HepG2 (cell line): ENCODE results near the gene B3GAT3. TPM values are rescaled to one million over a fixed set of nuclear protein-coding genes. Genes with fewer than 3 reads are reported as not detected.

Experiments used
- ADNP ChIP-seq: sonication (generic); formaldehyde crosslinking; IDR thresholded peaks from 2 replicates; pipeline ENCODE4 v1.4.0; 2020; ENCODE audit warnings: missing genetic modification reagents
- HHEX ChIP-seq: IDR thresholded peaks from 2 replicates; pipeline ENCODE4 v1.6.1; 2016; ENCODE audit warnings: control low read depth
- ISL2 ChIP-seq: sonication (generic); formaldehyde crosslinking; IDR thresholded peaks from 2 replicates; pipeline ENCODE4 v1.5.0; 2020; ENCODE audit warnings: missing genetic modification reagents
- NFATC3 ChIP-seq: sonication (generic); formaldehyde crosslinking; IDR thresholded peaks from 2 replicates; pipeline ENCODE4 v1.5.1; 2020; ENCODE audit warnings: mild to moderate bottlenecking, missing genetic modification reagents
- NFKBIZ ChIP-seq: IDR thresholded peaks from 2 replicates; pipeline ENCODE4 v1.6.1; 2018; ENCODE audit warnings: missing genetic modification reagents, missing compliant biosample characterization
- ONECUT2 ChIP-seq: sonication (generic); formaldehyde crosslinking; IDR thresholded peaks from 2 replicates; pipeline ENCODE4 v1.4.0; 2020; ENCODE audit warnings: missing genetic modification reagents
- PPARG ChIP-seq: conservative IDR thresholded peaks from 2 replicates; pipeline ENCODE4 v1.6.1; 2016; ENCODE audit warnings: missing biosample characterization, missing genetic modification reagents
- SMAD1 ChIP-seq: sonication (generic); formaldehyde crosslinking; IDR thresholded peaks from 2 replicates; pipeline ENCODE4 v1.4.0; 2020; ENCODE audit warnings: missing genetic modification reagents, low read depth, mild to moderate bottlenecking, borderline replicate concordance
- THAP11 ChIP-seq: IDR thresholded peaks from 2 replicates; pipeline ENCODE4 v1.6.1; 2016; ENCODE audit warnings: missing biosample characterization, missing genetic modification reagents
- YEATS2 ChIP-seq: sonication (generic); formaldehyde crosslinking; IDR thresholded peaks from 2 replicates; pipeline ENCODE4 v1.4.0; 2020; ENCODE audit warnings: missing genetic modification reagents, borderline replicate concordance
- ZNF207 ChIP-seq: fragments of 450-650 bp; IDR thresholded peaks from 2 replicates; pipeline ENCODE4 v1.6.1; 2016; ENCODE audit warnings: antibody characterized with exemption, borderline replicate concordance
- ZNF256 ChIP-seq: sonication (generic); formaldehyde crosslinking; conservative IDR thresholded peaks from 2 replicates; pipeline ENCODE4 v1.4.0; 2020; ENCODE audit warnings: missing genetic modification reagents
- ZNF335 ChIP-seq: sonication (generic); formaldehyde crosslinking; IDR thresholded peaks from 2 replicates; pipeline ENCODE4 v1.4.0; 2020; ENCODE audit warnings: missing genetic modification reagents
- polyA plus RNA-seq, 8 experiments: library from polyadenylated mRNA; depleted of rRNA in 3 of 8; stranded (reverse) in 7 of 8; unstranded in 1 of 8; fragments of >200 nt; fragmentation: Illumina TruSeq in 4 of 8; extraction: Trizol in 4 of 8; gene quantifications; 2 replicates each; pipeline versions ENCODE4 v1.2.1 to v1.2.3, GENCODE V29; 2011 to 2016; ENCODE audit warnings: low read depth in 4 of 8, missing spikeins in 1 of 8, mixed read lengths in 1 of 8; ENCODE audit not compliant: insufficient read depth in 1 of 8
- total RNA-seq, 5 experiments: library from RNA; depleted of rRNA; stranded (reverse); fragments of >200 nt; fragmentation: Illumina TruSeq; extraction: Trizol; gene quantifications; 2 replicates each; pipeline ENCODE4 v1.2.3, GENCODE V29; 2016; ENCODE audit warnings: low read depth in 1 of 5
- TF ChIP-seq, protein P1 (sequence below): sonication (generic); formaldehyde crosslinking; IDR thresholded peaks from 2 replicates; pipeline ENCODE4 v1.4.0; 2020; ENCODE audit warnings: missing genetic modification reagents, borderline replicate concordance
- TF ChIP-seq, protein P2 (sequence below): sonication (generic); formaldehyde crosslinking; IDR thresholded peaks from 2 replicates; pipeline ENCODE4 v1.4.0; 2020; ENCODE audit warnings: missing genetic modification reagents
- TF ChIP-seq, protein P3 (sequence below): sonication (generic); formaldehyde crosslinking; IDR thresholded peaks from 2 replicates; pipeline ENCODE4 v1.4.0; 2020; ENCODE audit warnings: missing genetic modification reagents
- TF ChIP-seq, protein P4 (sequence below): sonication (generic); formaldehyde crosslinking; IDR thresholded peaks from 2 replicates; pipeline ENCODE4 v1.4.0; 2020; ENCODE audit warnings: missing genetic modification reagents, low read depth, mild to moderate bottlenecking, borderline replicate concordance
- TF ChIP-seq, protein P5 (sequence below): sonication (generic); formaldehyde crosslinking; IDR thresholded peaks from 2 replicates; pipeline ENCODE4 v1.4.0; 2020; ENCODE audit warnings: missing genetic modification reagents, borderline replicate concordance

Gene B3GAT3
- total and polyA plus RNA-seq, 2 of the 13 experiments (the other 11 are each of a cell fraction or from before 2014, with no cell fraction given), result 21.3 to 26.1 TPM

DNA sequence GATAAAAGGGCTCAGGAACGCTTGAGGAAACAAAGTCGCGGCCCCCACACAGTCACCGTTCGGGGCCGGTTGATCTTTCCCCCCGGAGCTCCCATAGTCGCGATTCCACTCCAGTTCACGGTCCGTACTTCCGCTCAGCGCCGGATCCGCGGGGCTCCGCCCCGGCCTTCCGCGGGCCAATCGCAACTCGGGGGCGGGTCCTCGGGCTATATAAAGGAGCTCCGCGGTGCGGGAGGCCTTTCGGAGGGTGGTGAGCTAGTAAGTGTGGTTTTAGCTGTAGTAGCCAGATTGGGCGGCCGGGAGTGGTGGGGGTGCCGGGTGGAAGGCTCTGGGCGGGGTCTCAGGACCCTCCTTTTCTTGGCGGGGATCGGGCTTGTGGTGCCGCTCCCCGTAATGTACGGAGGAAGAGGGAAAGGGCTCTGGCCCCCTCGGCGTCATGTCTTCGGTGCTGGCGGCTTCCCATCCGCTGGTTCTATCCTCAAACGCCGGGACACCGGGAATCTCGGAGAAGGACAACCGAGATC, 43.4 kb upstream of the B3GAT3 start, which contains the start of the genes C11orf98 and CSKMT (continued):
- TF ChIP-seq, protein P1, sequence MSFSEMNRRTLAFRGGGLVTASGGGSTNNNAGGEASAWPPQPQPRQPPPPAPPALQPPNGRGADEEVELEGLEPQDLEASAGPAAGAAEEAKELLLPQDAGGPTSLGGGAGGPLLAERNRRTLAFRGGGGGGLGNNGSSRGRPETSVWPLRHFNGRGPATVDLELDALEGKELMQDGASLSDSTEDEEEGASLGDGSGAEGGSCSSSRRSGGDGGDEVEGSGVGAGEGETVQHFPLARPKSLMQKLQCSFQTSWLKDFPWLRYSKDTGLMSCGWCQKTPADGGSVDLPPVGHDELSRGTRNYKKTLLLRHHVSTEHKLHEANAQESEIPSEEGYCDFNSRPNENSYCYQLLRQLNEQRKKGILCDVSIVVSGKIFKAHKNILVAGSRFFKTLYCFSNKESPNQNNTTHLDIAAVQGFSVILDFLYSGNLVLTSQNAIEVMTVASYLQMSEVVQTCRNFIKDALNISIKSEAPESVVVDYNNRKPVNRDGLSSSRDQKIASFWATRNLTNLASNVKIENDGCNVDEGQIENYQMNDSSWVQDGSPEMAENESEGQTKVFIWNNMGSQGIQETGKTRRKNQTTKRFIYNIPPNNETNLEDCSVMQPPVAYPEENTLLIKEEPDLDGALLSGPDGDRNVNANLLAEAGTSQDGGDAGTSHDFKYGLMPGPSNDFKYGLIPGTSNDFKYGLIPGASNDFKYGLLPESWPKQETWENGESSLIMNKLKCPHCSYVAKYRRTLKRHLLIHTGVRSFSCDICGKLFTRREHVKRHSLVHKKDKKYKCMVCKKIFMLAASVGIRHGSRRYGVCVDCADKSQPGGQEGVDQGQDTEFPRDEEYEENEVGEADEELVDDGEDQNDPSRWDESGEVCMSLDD (CRISPR knock-in tag), result no peak
- no peak; the same call in 1 of the 2 replicates for TF ChIP-seq ISL2 (CRISPR knock-in tag)
- TF ChIP-seq PPARG, result 0 out of 2 replicates have a peak, but pooled peaks have one; percentile 8
- peak; percentile 74 for TF ChIP-seq THAP11 (CRISPR knock-in tag)
- no peak for TF ChIP-seq HHEX (CRISPR knock-in tag)
- TF ChIP-seq, protein P2, sequence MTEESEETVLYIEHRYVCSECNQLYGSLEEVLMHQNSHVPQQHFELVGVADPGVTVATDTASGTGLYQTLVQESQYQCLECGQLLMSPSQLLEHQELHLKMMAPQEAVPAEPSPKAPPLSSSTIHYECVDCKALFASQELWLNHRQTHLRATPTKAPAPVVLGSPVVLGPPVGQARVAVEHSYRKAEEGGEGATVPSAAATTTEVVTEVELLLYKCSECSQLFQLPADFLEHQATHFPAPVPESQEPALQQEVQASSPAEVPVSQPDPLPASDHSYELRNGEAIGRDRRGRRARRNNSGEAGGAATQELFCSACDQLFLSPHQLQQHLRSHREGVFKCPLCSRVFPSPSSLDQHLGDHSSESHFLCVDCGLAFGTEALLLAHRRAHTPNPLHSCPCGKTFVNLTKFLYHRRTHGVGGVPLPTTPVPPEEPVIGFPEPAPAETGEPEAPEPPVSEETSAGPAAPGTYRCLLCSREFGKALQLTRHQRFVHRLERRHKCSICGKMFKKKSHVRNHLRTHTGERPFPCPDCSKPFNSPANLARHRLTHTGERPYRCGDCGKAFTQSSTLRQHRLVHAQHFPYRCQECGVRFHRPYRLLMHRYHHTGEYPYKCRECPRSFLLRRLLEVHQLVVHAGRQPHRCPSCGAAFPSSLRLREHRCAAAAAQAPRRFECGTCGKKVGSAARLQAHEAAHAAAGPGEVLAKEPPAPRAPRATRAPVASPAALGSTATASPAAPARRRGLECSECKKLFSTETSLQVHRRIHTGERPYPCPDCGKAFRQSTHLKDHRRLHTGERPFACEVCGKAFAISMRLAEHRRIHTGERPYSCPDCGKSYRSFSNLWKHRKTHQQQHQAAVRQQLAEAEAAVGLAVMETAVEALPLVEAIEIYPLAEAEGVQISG, result peak; percentile 90
- no peak for TF ChIP-seq ONECUT2 (CRISPR knock-in tag)
- TF ChIP-seq ZNF256 (CRISPR knock-in tag), result no peak
- TF ChIP-seq, protein P3, sequence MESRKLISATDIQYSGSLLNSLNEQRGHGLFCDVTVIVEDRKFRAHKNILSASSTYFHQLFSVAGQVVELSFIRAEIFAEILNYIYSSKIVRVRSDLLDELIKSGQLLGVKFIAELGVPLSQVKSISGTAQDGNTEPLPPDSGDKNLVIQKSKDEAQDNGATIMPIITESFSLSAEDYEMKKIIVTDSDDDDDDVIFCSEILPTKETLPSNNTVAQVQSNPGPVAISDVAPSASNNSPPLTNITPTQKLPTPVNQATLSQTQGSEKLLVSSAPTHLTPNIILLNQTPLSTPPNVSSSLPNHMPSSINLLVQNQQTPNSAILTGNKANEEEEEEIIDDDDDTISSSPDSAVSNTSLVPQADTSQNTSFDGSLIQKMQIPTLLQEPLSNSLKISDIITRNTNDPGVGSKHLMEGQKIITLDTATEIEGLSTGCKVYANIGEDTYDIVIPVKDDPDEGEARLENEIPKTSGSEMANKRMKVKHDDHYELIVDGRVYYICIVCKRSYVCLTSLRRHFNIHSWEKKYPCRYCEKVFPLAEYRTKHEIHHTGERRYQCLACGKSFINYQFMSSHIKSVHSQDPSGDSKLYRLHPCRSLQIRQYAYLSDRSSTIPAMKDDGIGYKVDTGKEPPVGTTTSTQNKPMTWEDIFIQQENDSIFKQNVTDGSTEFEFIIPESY (CRISPR knock-in tag), result no peak
- TF ChIP-seq NFATC3 (CRISPR knock-in tag), result no peak
- TF ChIP-seq, protein P4, sequence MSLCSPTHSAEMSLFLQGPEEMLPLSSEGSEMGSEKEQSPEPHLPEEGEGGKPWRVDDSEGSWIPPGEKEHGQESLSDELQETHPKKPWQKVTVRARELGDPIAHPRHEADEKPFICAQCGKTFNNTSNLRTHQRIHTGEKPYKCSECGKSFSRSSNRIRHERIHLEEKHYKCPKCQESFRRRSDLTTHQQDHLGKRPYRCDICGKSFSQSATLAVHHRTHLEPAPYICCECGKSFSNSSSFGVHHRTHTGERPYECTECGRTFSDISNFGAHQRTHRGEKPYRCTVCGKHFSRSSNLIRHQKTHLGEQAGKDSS (CRISPR knock-in tag), result no peak
- no peak for TF ChIP-seq ADNP (CRISPR knock-in tag)
- 0 out of 2 replicates have a peak, but pooled peaks have one; percentile 72 for TF ChIP-seq ZNF335 (CRISPR knock-in tag)
- no peak for TF ChIP-seq ZNF207
- TF ChIP-seq NFKBIZ (CRISPR knock-in tag), result no peak; the same call in 1 of the 2 replicates
- TF ChIP-seq SMAD1 (CRISPR knock-in tag), result no peak; the same call in 1 of the 2 replicates
- peak; percentile 96 for TF ChIP-seq YEATS2 (CRISPR knock-in tag)
- TF ChIP-seq, protein P5, sequence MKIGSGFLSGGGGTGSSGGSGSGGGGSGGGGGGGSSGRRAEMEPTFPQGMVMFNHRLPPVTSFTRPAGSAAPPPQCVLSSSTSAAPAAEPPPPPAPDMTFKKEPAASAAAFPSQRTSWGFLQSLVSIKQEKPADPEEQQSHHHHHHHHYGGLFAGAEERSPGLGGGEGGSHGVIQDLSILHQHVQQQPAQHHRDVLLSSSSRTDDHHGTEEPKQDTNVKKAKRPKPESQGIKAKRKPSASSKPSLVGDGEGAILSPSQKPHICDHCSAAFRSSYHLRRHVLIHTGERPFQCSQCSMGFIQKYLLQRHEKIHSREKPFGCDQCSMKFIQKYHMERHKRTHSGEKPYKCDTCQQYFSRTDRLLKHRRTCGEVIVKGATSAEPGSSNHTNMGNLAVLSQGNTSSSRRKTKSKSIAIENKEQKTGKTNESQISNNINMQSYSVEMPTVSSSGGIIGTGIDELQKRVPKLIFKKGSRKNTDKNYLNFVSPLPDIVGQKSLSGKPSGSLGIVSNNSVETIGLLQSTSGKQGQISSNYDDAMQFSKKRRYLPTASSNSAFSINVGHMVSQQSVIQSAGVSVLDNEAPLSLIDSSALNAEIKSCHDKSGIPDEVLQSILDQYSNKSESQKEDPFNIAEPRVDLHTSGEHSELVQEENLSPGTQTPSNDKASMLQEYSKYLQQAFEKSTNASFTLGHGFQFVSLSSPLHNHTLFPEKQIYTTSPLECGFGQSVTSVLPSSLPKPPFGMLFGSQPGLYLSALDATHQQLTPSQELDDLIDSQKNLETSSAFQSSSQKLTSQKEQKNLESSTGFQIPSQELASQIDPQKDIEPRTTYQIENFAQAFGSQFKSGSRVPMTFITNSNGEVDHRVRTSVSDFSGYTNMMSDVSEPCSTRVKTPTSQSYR (CRISPR knock-in tag), result peak; percentile 11; the same call in 1 of the 2 replicates
